GM12891 (cell line): ENCODE measurements around the gene HPCAL4.

Experiments used
- POLR2A ChIP-seq: IDR thresholded peaks from 2 replicates; pipeline ENCODE4 v1.6.1; 2011; ENCODE audit warnings: low read depth, low read length, control low read depth
- POLR2AphosphoS5 ChIP-seq: IDR thresholded peaks from 2 replicates; pipeline ENCODE4 v1.6.1; 2011; ENCODE audit warnings: low read depth, low read length, control low read depth
- POU2F2 ChIP-seq: IDR thresholded peaks from 2 replicates; pipeline ENCODE4 v1.6.1; 2011; ENCODE audit warnings: low read depth, mild to moderate bottlenecking, control low read depth, low read length, moderate library complexity

DNA sequence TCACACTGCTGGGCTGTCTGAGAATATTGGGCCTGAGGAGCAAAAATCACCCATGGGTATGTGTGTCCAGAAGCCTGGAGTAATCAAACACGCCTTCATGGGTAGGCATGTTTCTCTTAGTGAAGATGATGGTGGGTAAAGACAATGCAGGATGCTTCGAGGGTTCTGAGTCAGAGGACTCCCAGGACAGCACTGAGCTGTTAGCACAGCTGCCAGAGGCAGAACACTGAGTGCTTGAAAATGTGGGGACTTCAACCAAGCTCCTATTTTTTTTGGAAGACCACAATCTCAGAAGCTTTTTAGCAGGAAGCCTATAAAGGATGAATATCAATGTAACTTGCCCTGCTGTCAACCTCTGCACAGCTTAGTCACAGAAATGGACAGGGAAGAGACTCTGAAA is 11.4 kb downstream of the HPCAL4 start:
- TF ChIP-seq POLR2A, result no peak
- TF ChIP-seq POLR2AphosphoS5, result no peak
- no peak for TF ChIP-seq POU2F2
